DND-41 (cell line): ENCODE data around the gene ENHO.

ENCODE experiments used
- ATAC-seq: fragments of 200-7000 bp; cut with Tn5 transposase; 3 replicates; pipeline ENCODE4 v1.9.1; 2021; ENCODE audit warnings: low read depth; ENCODE audit not compliant: insufficient read depth
- DNase-seq: peaks from one replicate; pipeline ENCODE4 v3.0.0-alpha.2; 2020
- H2AFZ ChIP-seq: 2 replicates; pipeline ENCODE4 v1.6.0; 2012; ENCODE audit warnings: low read depth, low read length
- H3K27ac ChIP-seq: 2 replicates; pipeline ENCODE4 v1.5.1; 2012; ENCODE audit warnings: low read length, inconsistent platforms
- H3K27me3 ChIP-seq: fragments of 200-600 bp; sonication (generic); 2 replicates; pipeline ENCODE4 v1.6.0; 2012; ENCODE audit warnings: low read length, mild to moderate bottlenecking, inconsistent platforms; ENCODE audit not compliant: insufficient read depth, poor library complexity
- H3K36me3 ChIP-seq: 2 replicates; pipeline ENCODE4 v1.5.1; 2012; ENCODE audit warnings: low read length, inconsistent platforms; ENCODE audit not compliant: insufficient read depth
- H3K4me1 ChIP-seq: 2 replicates; pipeline ENCODE4 v1.5.1; 2012; ENCODE audit warnings: mild to moderate bottlenecking, low read length; ENCODE audit not compliant: insufficient read depth
- H3K4me2 ChIP-seq: 2 replicates; pipeline ENCODE4 v1.6.0; 2012; ENCODE audit warnings: mild to moderate bottlenecking, moderate library complexity, low read length, inconsistent platforms; ENCODE audit not compliant: insufficient read depth
- H3K4me3 ChIP-seq, 2 experiments: fragments of 200-600 bp in 1 of 2; shearing (Covaris generic) in 1 of 2; 2 replicates each; pipeline ENCODE4 v1.5.1; 2012 to 2016; ENCODE audit warnings: inconsistent platforms in 2 of 2, low read length in 2 of 2, mild to moderate bottlenecking in 2 of 2, low read depth in 1 of 2, moderate library complexity in 1 of 2
- H3K79me2 ChIP-seq: 2 replicates; pipeline ENCODE4 v1.6.0; 2012; ENCODE audit warnings: low read length, inconsistent platforms; ENCODE audit not compliant: insufficient read depth
- H3K9ac ChIP-seq: 2 replicates; pipeline ENCODE4 v1.6.0; 2012; ENCODE audit warnings: low read depth, mild to moderate bottlenecking, inconsistent platforms, low read length, moderate library complexity
- H3K9me3 ChIP-seq: 2 replicates; pipeline ENCODE4 v1.5.1; 2012; ENCODE audit warnings: low read length, moderate library complexity, mild to moderate bottlenecking, inconsistent platforms; ENCODE audit not compliant: insufficient read depth, severe bottlenecking
- H4K20me1 ChIP-seq: 2 replicates; pipeline ENCODE4 v1.6.0; 2012; ENCODE audit warnings: low read length; ENCODE audit not compliant: insufficient read depth
- CTCF ChIP-seq: IDR thresholded peaks from 2 replicates; pipeline ENCODE4 v1.5.1; 2012; ENCODE audit warnings: borderline replicate concordance, low read length, moderate library complexity, mild to moderate bottlenecking; ENCODE audit not compliant: poor library complexity, severe bottlenecking; ENCODE audit errors: extremely low read depth
- EZH2 ChIP-seq: IDR thresholded peaks from 3 replicates; pipeline ENCODE4 v1.6.1; 2012; ENCODE audit warnings: borderline replicate concordance, low read depth, mild to moderate bottlenecking, moderate library complexity, low read length, inconsistent platforms; ENCODE audit not compliant: severe bottlenecking

The ENHO gene

GRCh38 chr9:34554211-34555001 lies 31.6 kb upstream of the ENHO start:
- no peaks in the 10 kb centered on the region for H3K4me1 ChIP-seq
- no peaks in the 10 kb centered on the region for H3K9me3 ChIP-seq
- H4K20me1 ChIP-seq = no peaks in the 10 kb centered on the region
- no peak overlapping the region for H2AFZ ChIP-seq
- H3K4me3 ChIP-seq = no peak overlapping the region
- no peak overlapping the region for H3K9ac ChIP-seq
- no peaks in the 10 kb centered on the region for H3K79me2 ChIP-seq
- no peak overlapping the region for H3K27ac ChIP-seq
- H3K27me3 ChIP-seq = peaks cover 2% of the 10 kb centered on the region
- TF ChIP-seq EZH2 (no peak), CTCF (no peak)
- H3K36me3 ChIP-seq = no peaks in the 10 kb centered on the region
- ATAC-seq = peak; percentile 42; the same call in 2 of the 3 replicates
- DNase-seq = peak; percentile 8
- H3K4me2 ChIP-seq = no peak overlapping the region

- no peaks in the 10 kb centered on the region for H4K20me1 ChIP-seq
- H3K4me3 ChIP-seq = no peak overlapping the region
- H3K9me3 ChIP-seq = no peaks in the 10 kb centered on the region
- no peak for DNase-seq
- no peak for ATAC-seq
- no peak overlapping the region for H2AFZ ChIP-seq
- no peaks in the 10 kb centered on the region for H3K79me2 ChIP-seq
- H3K36me3 ChIP-seq = no peaks in the 10 kb centered on the region
- H3K4me1 ChIP-seq = no peaks in the 10 kb centered on the region
- H3K4me2 ChIP-seq = no peak overlapping the region
- H3K9ac ChIP-seq = no peak overlapping the region
- H3K27me3 ChIP-seq = peaks cover 2% of the 10 kb centered on the region
- TF ChIP-seq EZH2 (no peak), CTCF (no peak)
- no peak overlapping the region for H3K27ac ChIP-seq
Observed at GRCh38 chr9:34553511-34554021, 30.8 kb upstream of the ENHO start.

- H4K20me1 ChIP-seq = no peaks in the 10 kb centered on the region
- H3K36me3 ChIP-seq = no peaks in the 10 kb centered on the region
- no peak overlapping the region for H2AFZ ChIP-seq
- no peak overlapping the region for H3K9ac ChIP-seq
- DNase-seq (no peak), ATAC-seq (no peak)
- H3K9me3 ChIP-seq = no peaks in the 10 kb centered on the region
- H3K4me2 ChIP-seq = no peak overlapping the region
- no peaks in the 10 kb centered on the region for H3K4me1 ChIP-seq
- H3K79me2 ChIP-seq = no peaks in the 10 kb centered on the region
- TF ChIP-seq EZH2 (no peak), CTCF (no peak)
- no peak overlapping the region for H3K4me3 ChIP-seq
- no peak overlapping the region for H3K27ac ChIP-seq
- H3K27me3 ChIP-seq = peaks cover 2% of the 10 kb centered on the region
Observed at GRCh38 chr9:34552986-34553385, 30.2 kb upstream of the ENHO start.
